CD1c-positive myeloid dendritic cell (primary cell): ENCODE data around the gene CABS1.

ENCODE experiments used
- DNase-seq: peaks from one replicate; pipeline ENCODE4 v3.0.0-alpha.2; 2016; ENCODE audit errors: extremely low spot score

The CABS1 gene

GRCh38 chr4:70382691-70383181, 48.0 kb downstream of the CABS1 start, which contains the start of gene SMR3B:
Gene SMR3B, plus strand, starts transcription at chr4:70383131. Its CDS starts 1,380 bp downstream, at chr4:70384511.
- DNase-seq: no peak
